GM12878 (cell line): Measurements from ENCODE around the gene CRB1. TPM values are rescaled to one million over a fixed set of nuclear protein-coding genes. Genes with fewer than 3 reads are reported as not detected.

ENCODE experiments used
- ATAC-seq: fragments of 200-7000 bp; cut with Tn5 transposase; 3 replicates; pipeline ENCODE4 v1.9.1; 2020; ENCODE audit warnings: mild to moderate bottlenecking, moderate library complexity
- BruUV-seq: library from RNA; stranded (reverse); fragments of 400-500 nt; replicated peaks from 2 replicates; lab custom pipeline; 2021; lab: Mats Ljungman, UMichigan
- CTCF ChIA-PET: fragments of 300-600 bp; sonication (Branson Sonifier 250); formaldehyde crosslinking; extraction: SDS; loops from one replicate; lab custom pipeline; 2021; ENCODE audit warnings: inconsistent platforms; lab: Yijun Ruan, JAX
- POLR2A ChIA-PET: fragments of 350-600 bp; formaldehyde crosslinking; extraction: SDS; loops from one replicate; lab custom pipeline; 2021; ENCODE audit warnings: inconsistent platforms; lab: Charles Lee
- RAD21 ChIA-PET: fragments of 300-600 bp; sonication (Branson Sonifier 250); formaldehyde crosslinking; loops from one replicate; lab custom pipeline; 2023; ENCODE audit warnings: antibody characterized with exemption; ENCODE audit not compliant: unreplicated experiment; lab: Charles Lee
- SMC1A ChIA-PET: fragments of 300-600 bp; sonication (Branson Sonifier 250); formaldehyde crosslinking; loops from one replicate; lab custom pipeline; 2023; ENCODE audit not compliant: unreplicated experiment, uncharacterized antibody; lab: Charles Lee
- DNase-seq: peaks from one replicate; pipeline ENCODE4 v3.0.0-alpha.2; 2011; ENCODE audit warnings: low read depth, low spot score
- FAIRE-seq: peaks from 3 replicates; lab custom pipeline; 2011; peaks lifted over from hg19 to GRCh38; lab: Jason Lieb, UNC
- H2AFZ ChIP-seq: 2 replicates; pipeline ENCODE4 v1.6.0; 2011; ENCODE audit warnings: low read depth, low read length, control low read depth; ENCODE audit not compliant: control insufficient read depth
- H3K27ac ChIP-seq: 2 replicates; pipeline ENCODE4 v1.5.1; 2011; ENCODE audit warnings: control low read depth; ENCODE audit not compliant: control insufficient read depth, insufficient read depth
- H3K27me3 ChIP-seq, 2 experiments: replicated peaks in 1 of 2; 2 replicates each; pipeline versions ENCODE4 v1.6.0 to v1.6.1; 2011; ENCODE audit warnings: low read length in 1 of 2; ENCODE audit not compliant: control insufficient read depth in 2 of 2, insufficient read depth in 2 of 2
- H3K36me3 ChIP-seq, 2 experiments: 2 replicates each; pipeline ENCODE4 v1.5.1; 2011; ENCODE audit warnings: low read length in 1 of 2; ENCODE audit not compliant: control insufficient read depth in 2 of 2, insufficient read depth in 2 of 2
- H3K4me1 ChIP-seq: 2 replicates; pipeline ENCODE4 v1.6.1; 2011; ENCODE audit warnings: mild to moderate bottlenecking, low read length, moderate library complexity, mixed read lengths; ENCODE audit not compliant: control insufficient read depth, insufficient read depth
- H3K4me2 ChIP-seq: 2 replicates; pipeline ENCODE4 v1.6.0; 2011; ENCODE audit warnings: control low read depth; ENCODE audit not compliant: control insufficient read depth, insufficient read depth
- H3K4me3 ChIP-seq: fragments of 200-600 bp; sonication (generic); 2 replicates; pipeline ENCODE4 v1.5.1; 2016
- H3K79me2 ChIP-seq: 2 replicates; pipeline ENCODE4 v1.6.0; 2011; ENCODE audit warnings: low read length; ENCODE audit not compliant: control insufficient read depth, insufficient read depth
- H3K9ac ChIP-seq: 2 replicates; pipeline ENCODE4 v1.8.0; 2011; ENCODE audit warnings: low read length, control low read depth, mixed read lengths; ENCODE audit not compliant: control insufficient read depth, insufficient read depth
- H3K9me3 ChIP-seq: replicated peaks from 3 replicates; pipeline ENCODE4 v1.5.1; 2011; ENCODE audit warnings: mild to moderate bottlenecking, low read length; ENCODE audit not compliant: control insufficient read depth, insufficient read depth
- H4K20me1 ChIP-seq: 2 replicates; pipeline ENCODE4 v1.6.0; 2011; ENCODE audit not compliant: control insufficient read depth, insufficient read depth
- BHLHE40 ChIP-seq, 2 experiments: fragments of 450-650 bp in 1 of 2; IDR thresholded peaks; 2 replicates each; pipeline ENCODE4 v1.6.1; 2011 to 2017; ENCODE audit warnings: low read depth in 2 of 2, borderline replicate concordance in 1 of 2, improper control_type of control experiment in 1 of 2, low read length in 1 of 2, mild to moderate bottlenecking in 1 of 2
- FOXK2 ChIP-seq: fragments of 450-650 bp; IDR thresholded peaks from 2 replicates; pipeline ENCODE4 v1.6.1; 2017; ENCODE audit warnings: mild to moderate bottlenecking, moderate library complexity
- IRF3 ChIP-seq: fragments of 450-650 bp; IDR thresholded peaks from 2 replicates; pipeline ENCODE4 v1.6.1; 2014; ENCODE audit warnings: mild to moderate bottlenecking
- MYB ChIP-seq: fragments of 150-350 bp; IDR thresholded peaks from 2 replicates; pipeline ENCODE4 v1.6.1; 2014; ENCODE audit warnings: mild to moderate bottlenecking, low read depth, low read length, borderline replicate concordance
- NBN ChIP-seq: fragments of 450-650 bp; IDR thresholded peaks from 2 replicates; pipeline ENCODE4 v1.6.1; 2016
- NR2F1 ChIP-seq: fragments of 450-650 bp; conservative IDR thresholded peaks from 2 replicates; pipeline ENCODE4 v1.6.1; 2017; ENCODE audit warnings: mild to moderate bottlenecking
- SP1 ChIP-seq: IDR thresholded peaks from one replicate; pipeline ENCODE4 v1.6.1; 2011; ENCODE audit warnings: low read depth, low read length
- WRNIP1 ChIP-seq: IDR thresholded peaks from 2 replicates; pipeline ENCODE4 v1.6.1; 2011; ENCODE audit warnings: low read depth, low read length, improper control_type of control experiment, borderline replicate concordance
- WGBS: methylation state at CpG from one replicate; pipeline ENCODE4 v1.1.6; 2016; ENCODE audit warnings: low lambda C conversion rate; ENCODE audit not compliant: insufficient replicate concordance, insufficient coverage; ENCODE audit errors: missing lambda C conversion rate; 5-methylcytosine and 5-hydroxymethylcytosine counted together
- in situ Hi-C: fragments of 300-500 bp; cut with MboI; formaldehyde crosslinking; loops from 9 replicates; pipeline ENCODE4 v1.14.3; 2018; ENCODE audit warnings: mixed read lengths
- intact Hi-C: fragments of 100-400 bp; cut with micrococcal nuclease; formaldehyde crosslinking; loops from one replicate; pipeline ENCODE4 v1.14.2; 2022; ENCODE audit not compliant: unreplicated experiment
- polyA plus RNA-seq, 11 experiments: library from polyadenylated mRNA; depleted of rRNA in 4 of 11; unstranded in 6 of 11; stranded (reverse) in 5 of 11; fragments of >200 nt; fragmentation: Nextera tagmentation in 4 of 11; fragmentation: Illumina TruSeq in 1 of 11; extraction: Ambion mirVana in 4 of 11; extraction: Trizol in 1 of 11; gene quantifications; 1 replicate in 1 of 11; 2 replicates in 10 of 11; pipeline versions ENCODE4 v1.2.1 to v1.2.3, GENCODE V29; 2011 to 2016; ENCODE audit warnings: inconsistent platforms in 2 of 11, missing spikeins in 2 of 11, low read depth in 1 of 11
- total RNA-seq, 4 experiments: library from RNA; depleted of rRNA in 3 of 4; stranded (reverse); fragments of >200 nt in 3 of 4; fragmentation: Illumina TruSeq in 1 of 4; extraction: Trizol in 1 of 4; gene quantifications; 2 replicates each; pipeline versions ENCODE4 v1.2.1 to v1.2.3, GENCODE V29; 2013 to 2021
- TF ChIP-seq, protein P1 (sequence below): IDR thresholded peaks from 2 replicates; pipeline ENCODE4 v1.6.1; 2012; ENCODE audit warnings: improper control_type of control experiment, low read depth, low read length; ENCODE audit not compliant: insufficient replicate concordance

CRB1 gene
- total and polyA plus RNA-seq, 10 of the 15 experiments (the other 5 are each of a cell fraction or from before 2014, with no cell fraction given) = 0.06 to 0.10 (median 0.06) TPM; not detected in 7

DNA sequence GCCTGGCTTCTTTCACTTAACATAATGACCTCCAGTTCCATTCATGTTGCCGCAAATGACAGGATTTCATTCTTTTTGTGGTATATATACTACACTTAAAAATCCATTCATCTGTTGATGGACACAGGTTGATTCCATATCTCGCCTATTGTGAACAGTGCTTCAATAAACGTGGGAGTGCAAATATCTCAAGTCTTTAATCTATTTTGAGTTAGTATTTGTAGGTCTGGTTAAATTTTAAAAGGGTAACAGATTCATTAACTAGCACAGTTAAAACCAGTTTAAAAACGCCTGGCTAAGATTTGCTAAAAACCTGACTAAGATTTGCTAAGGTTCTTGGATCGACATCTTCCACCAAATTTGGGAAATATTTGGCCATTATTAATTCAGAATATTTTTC is 45.7 kb downstream of the CRB1 start:
- no peaks in the 10 kb centered on the region for H3K9me3 ChIP-seq
- ChIA-PET POLR2A (no interaction called here), CTCF (interaction anchor here (1.2 kb wide), 1 partner anchor 133 kb away, joined by 3 read pairs; no protein-coding TSS in a partner anchor), RAD21 (no interaction called here), SMC1A (interaction anchor here (1.2 kb wide), 1 partner anchor 134 kb away, joined by 5 read pairs; no protein-coding TSS in a partner anchor)
- no peak for FAIRE-seq
- no peaks in the 10 kb centered on the region for H3K27me3 ChIP-seq
- in situ Hi-C loops (no loop called here), intact Hi-C loops (no loop called here)
- WGBS = 22% methylated on average over 5 of the region's 5 CpGs
- ATAC-seq = no peak
- no peaks in the 10 kb centered on the region for H3K36me3 ChIP-seq
- no peaks in the 10 kb centered on the region for H3K79me2 ChIP-seq
- H3K9ac ChIP-seq = no peak overlapping the region
- TF ChIP-seq NBN (no peak), NR2F1 (no peak), SP1 (no peak), FOXK2 (no peak), IRF3 (no peak), WRNIP1 (no peak), MYB (no peak), BHLHE40 (IDR thresholded peaks at IDR 0.05; ENCODE audit: borderline replicate concordance in 1 of 2, low read depth in 2 of 2, low read length in 1 of 2) (no peak)
- TF ChIP-seq, protein P1, sequence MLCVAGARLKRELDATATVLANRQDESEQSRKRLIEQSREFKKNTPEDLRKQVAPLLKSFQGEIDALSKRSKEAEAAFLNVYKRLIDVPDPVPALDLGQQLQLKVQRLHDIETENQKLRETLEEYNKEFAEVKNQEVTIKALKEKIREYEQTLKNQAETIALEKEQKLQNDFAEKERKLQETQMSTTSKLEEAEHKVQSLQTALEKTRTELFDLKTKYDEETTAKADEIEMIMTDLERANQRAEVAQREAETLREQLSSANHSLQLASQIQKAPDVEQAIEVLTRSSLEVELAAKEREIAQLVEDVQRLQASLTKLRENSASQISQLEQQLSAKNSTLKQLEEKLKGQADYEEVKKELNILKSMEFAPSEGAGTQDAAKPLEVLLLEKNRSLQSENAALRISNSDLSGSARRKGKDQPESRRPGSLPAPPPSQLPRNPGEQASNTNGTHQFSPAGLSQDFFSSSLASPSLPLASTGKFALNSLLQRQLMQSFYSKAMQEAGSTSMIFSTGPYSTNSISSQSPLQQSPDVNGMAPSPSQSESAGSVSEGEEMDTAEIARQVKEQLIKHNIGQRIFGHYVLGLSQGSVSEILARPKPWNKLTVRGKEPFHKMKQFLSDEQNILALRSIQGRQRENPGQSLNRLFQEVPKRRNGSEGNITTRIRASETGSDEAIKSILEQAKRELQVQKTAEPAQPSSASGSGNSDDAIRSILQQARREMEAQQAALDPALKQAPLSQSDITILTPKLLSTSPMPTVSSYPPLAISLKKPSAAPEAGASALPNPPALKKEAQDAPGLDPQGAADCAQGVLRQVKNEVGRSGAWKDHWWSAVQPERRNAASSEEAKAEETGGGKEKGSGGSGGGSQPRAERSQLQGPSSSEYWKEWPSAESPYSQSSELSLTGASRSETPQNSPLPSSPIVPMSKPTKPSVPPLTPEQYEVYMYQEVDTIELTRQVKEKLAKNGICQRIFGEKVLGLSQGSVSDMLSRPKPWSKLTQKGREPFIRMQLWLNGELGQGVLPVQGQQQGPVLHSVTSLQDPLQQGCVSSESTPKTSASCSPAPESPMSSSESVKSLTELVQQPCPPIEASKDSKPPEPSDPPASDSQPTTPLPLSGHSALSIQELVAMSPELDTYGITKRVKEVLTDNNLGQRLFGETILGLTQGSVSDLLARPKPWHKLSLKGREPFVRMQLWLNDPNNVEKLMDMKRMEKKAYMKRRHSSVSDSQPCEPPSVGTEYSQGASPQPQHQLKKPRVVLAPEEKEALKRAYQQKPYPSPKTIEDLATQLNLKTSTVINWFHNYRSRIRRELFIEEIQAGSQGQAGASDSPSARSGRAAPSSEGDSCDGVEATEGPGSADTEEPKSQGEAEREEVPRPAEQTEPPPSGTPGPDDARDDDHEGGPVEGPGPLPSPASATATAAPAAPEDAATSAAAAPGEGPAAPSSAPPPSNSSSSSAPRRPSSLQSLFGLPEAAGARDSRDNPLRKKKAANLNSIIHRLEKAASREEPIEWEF = no peak
- no peak overlapping the region for H3K27ac ChIP-seq
- no peaks in the 10 kb centered on the region for H3K4me1 ChIP-seq
- H2AFZ ChIP-seq = no peak overlapping the region
- H3K4me3 ChIP-seq = no peak overlapping the region
- H3K4me2 ChIP-seq = no peak overlapping the region
- no peak for DNase-seq
- BruUV-seq = no TSS peak
- H4K20me1 ChIP-seq = no peaks in the 10 kb centered on the region
